B cell (primary cell): ENCODE data around the gene PDZD4. TPM values are rescaled to one million over a fixed set of nuclear protein-coding genes. Genes with fewer than 3 reads are reported as not detected.

Experiments
- ATAC-seq: fragments of 200-7000 bp; cut with Tn5 transposase; one replicate; pipeline ENCODE4 v1.10.0; 2021; ENCODE audit warnings: low read depth, mild to moderate bottlenecking, moderate number of reproducible peaks, moderate library complexity
- CTCF ChIA-PET: fragments of 350-600 bp; sonication (Branson Sonifier 250); formaldehyde crosslinking; loops from one replicate; lab custom pipeline; 2021; ENCODE audit warnings: antibody characterized with exemption, inconsistent platforms; lab: Charles Lee
- POLR2A ChIA-PET: fragments of 350-600 bp; sonication (Branson Sonifier 250); formaldehyde crosslinking; loops from one replicate; lab custom pipeline; 2021; ENCODE audit warnings: antibody characterized with exemption; lab: Charles Lee
- DNase-seq: peaks from one replicate; pipeline ENCODE4 v3.0.0; 2013
- H2AFZ ChIP-seq: 2 replicates; pipeline ENCODE4 v1.6.1; 2012; ENCODE audit warnings: mild to moderate bottlenecking, low read depth, low read length; ENCODE audit not compliant: insufficient read depth, poor library complexity, severe bottlenecking
- H3K27ac ChIP-seq, 2 donors: 1 replicate in 1 of 2; 2 replicates in 1 of 2; pipeline ENCODE4 v1.5.1; 2012 to 2013; ENCODE audit warnings: low read length in 2 of 2, mild to moderate bottlenecking in 2 of 2, moderate library complexity in 1 of 2
- H3K27me3 ChIP-seq, 4 experiments: fragments of 200-600 bp in 1 of 4; sonication (generic) in 1 of 4; replicated peaks in 1 of 4; 1 replicate in 2 of 4; 2 replicates in 2 of 4; pipeline versions ENCODE4 v1.6.1 to v1.7.0; 2013 to 2016; ENCODE audit warnings: low read length in 3 of 4, mild to moderate bottlenecking in 2 of 4, mixed read lengths in 1 of 4, moderate library complexity in 1 of 4; ENCODE audit not compliant: insufficient read depth in 4 of 4, control insufficient read depth in 3 of 4; ENCODE audit errors: control extremely low read depth in 1 of 4
- H3K36me3 ChIP-seq, 2 experiments: replicated peaks in 1 of 2; 1 replicate in 1 of 2; 2 replicates in 1 of 2; pipeline versions ENCODE4 v1.6.1 to v1.7.1; 2013; ENCODE audit warnings: low read length in 1 of 2; ENCODE audit not compliant: insufficient read depth in 2 of 2, control insufficient read depth in 1 of 2; ENCODE audit errors: control extremely low read depth in 1 of 2, extremely low read depth in 1 of 2
- H3K4me1 ChIP-seq, 2 donors: fragments of 200-600 bp in 1 of 2; sonication (generic) in 1 of 2; 1 replicate in 1 of 2; 2 replicates in 1 of 2; pipeline versions ENCODE4 v1.5.1 to v1.6.1; 2013 to 2017; ENCODE audit warnings: low read length in 2 of 2; ENCODE audit not compliant: control insufficient read depth in 2 of 2, insufficient read depth in 2 of 2
- H3K4me2 ChIP-seq: replicated peaks from 2 replicates; pipeline ENCODE3; 2012; ENCODE audit warnings: mild to moderate bottlenecking, low read depth, low read length; ENCODE audit not compliant: poor library complexity, severe bottlenecking
- H3K4me3 ChIP-seq, 5 experiments: fragments of 200-600 bp in 1 of 5; sonication (generic) in 1 of 5; 1 replicate in 3 of 5; 2 replicates in 2 of 5; pipeline versions ENCODE4 v1.5.1 to v1.7.0; 2011 to 2016; ENCODE audit warnings: low read length in 4 of 5, mild to moderate bottlenecking in 4 of 5, low read depth in 2 of 5, control low read depth in 1 of 5, moderate library complexity in 1 of 5; ENCODE audit not compliant: insufficient read depth in 1 of 5; ENCODE audit errors: control extremely low read depth in 1 of 5, extremely low read depth in 1 of 5
- H3K79me2 ChIP-seq: fragments of 200-600 bp; sonication (generic); one replicate; pipeline ENCODE4 v1.6.0; 2016; ENCODE audit warnings: low read length; ENCODE audit not compliant: control insufficient read depth, insufficient read depth
- H3K9ac ChIP-seq: fragments of 200-600 bp; sonication (generic); 2 replicates; pipeline ENCODE4 v1.6.1; 2017; ENCODE audit warnings: mild to moderate bottlenecking, low read length, moderate library complexity
- H3K9me3 ChIP-seq, 3 donors: one replicate each; pipeline versions ENCODE4 v1.6.1 to v1.7.1; 2013; ENCODE audit warnings: low read length in 2 of 3; ENCODE audit not compliant: control insufficient read depth in 2 of 3, insufficient read depth in 1 of 3; ENCODE audit errors: control extremely low read depth in 1 of 3
- H4K20me1 ChIP-seq: 2 replicates; pipeline ENCODE4 v1.6.0; 2012; ENCODE audit warnings: mild to moderate bottlenecking, low read length; ENCODE audit not compliant: insufficient read depth, control insufficient read depth, poor library complexity, severe bottlenecking
- H3K27ac Mint-ChIP-seq: one replicate; pipeline ENCODE4 v1.8.0; 2021; ENCODE audit warnings: mixed read lengths
- H3K27me3 Mint-ChIP-seq: one replicate; pipeline ENCODE4 v1.8.0; 2021; ENCODE audit warnings: mixed read lengths
- H3K4me1 Mint-ChIP-seq: one replicate; pipeline ENCODE4 v1.8.0; 2021; ENCODE audit warnings: mixed read lengths
- H3K4me3 Mint-ChIP-seq: one replicate; pipeline ENCODE4 v1.8.0; 2021; ENCODE audit warnings: mixed read lengths
- H3K9me3 Mint-ChIP-seq: one replicate; pipeline ENCODE4 v1.8.0; 2022; ENCODE audit warnings: mixed read lengths; ENCODE audit not compliant: insufficient read depth
- EZH2 ChIP-seq: IDR thresholded peaks from 2 replicates; pipeline ENCODE4 v1.6.1; 2012; ENCODE audit warnings: borderline replicate concordance, low read depth, mild to moderate bottlenecking, moderate library complexity, low read length; ENCODE audit not compliant: insufficient read depth, poor library complexity, severe bottlenecking
- WGBS: methylation state at CpG from one replicate; pipeline ENCODE4 v1.1.5; 2013; ENCODE audit warnings: missing lambda C conversion rate; ENCODE audit not compliant: insufficient coverage; 5-methylcytosine and 5-hydroxymethylcytosine counted together
- intact Hi-C: fragments of 100-400 bp; cut with micrococcal nuclease; formaldehyde crosslinking; loops from one replicate; pipeline ENCODE4 v1.10.0; 2022
- polyA plus RNA-seq: library from polyadenylated mRNA; depleted of rRNA; stranded (reverse); fragments of >200 nt; gene quantifications from 2 replicates; pipeline ENCODE4 v1.2.3, GENCODE V29; 2012
- total RNA-seq, 2 donors: library from RNA; stranded (reverse); fragments of 120-200 nt in 1 of 2; gene quantifications; 1 replicate in 1 of 2; 2 replicates in 1 of 2; pipeline versions ENCODE4 v1.2.3 to v1.2.4, GENCODE V29; 2013 to 2022
- TF ChIP-seq, protein P1 (sequence below): fragments of 200-600 bp; IDR thresholded peaks from one replicate; pipeline ENCODE4 v1.8.0; 2022; ENCODE audit warnings: antibody characterized with exemption, mild to moderate bottlenecking

Gene PDZD4
- total and polyA plus RNA-seq, 2 donors (not counting 1 experiment from before 2014, with no cell fraction given), result 0.36 TPM; not detected in 1

DNA sequence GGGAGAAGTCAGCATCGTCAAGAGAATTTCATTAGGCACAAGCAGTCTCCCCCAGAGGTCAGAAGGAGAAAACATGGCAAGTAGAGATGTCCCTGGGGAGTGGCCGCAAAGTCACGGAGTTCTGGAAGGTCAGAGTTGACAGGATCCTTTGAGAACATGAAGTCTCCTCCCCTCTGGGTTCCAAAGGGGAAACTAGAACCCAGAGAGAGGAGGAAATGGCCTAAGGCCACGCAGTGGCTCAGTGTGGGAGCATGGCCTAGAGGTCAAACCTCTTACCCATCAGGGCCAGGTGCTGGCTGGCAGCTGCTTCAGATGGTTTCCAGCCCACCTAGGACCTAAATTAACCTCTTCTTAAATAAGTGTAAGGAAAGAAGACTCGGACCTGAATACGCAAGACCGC lies 37.1 kb downstream of the PDZD4 start:
- peaks cover 16 to 24% of the 10 kb centered on the region in 2 donors for H3K4me1 ChIP-seq
- no CpG with 5 or more reads among the region's 7 CpGs for WGBS
- Mint-ChIP-seq H3K27ac (peak overlapping the region; percentile 85), H3K4me1 (peaks cover 30% of the 10 kb centered on the region), H3K4me3 (peak overlapping the region; percentile 93), H3K9me3 (no peaks in the 10 kb centered on the region), H3K27me3 (no peaks in the 10 kb centered on the region)
- peak overlapping the region; percentile 81 for H3K4me2 ChIP-seq
- H3K36me3 ChIP-seq, result peaks cover 0 to 13% of the 10 kb centered on the region in 2 experiments
- DNase-seq, result no peak
- H3K9ac ChIP-seq, result peak overlapping the region; percentile 78
- no peak for ATAC-seq
- no peak for TF ChIP-seq EZH2
- TF ChIP-seq, protein P1, sequence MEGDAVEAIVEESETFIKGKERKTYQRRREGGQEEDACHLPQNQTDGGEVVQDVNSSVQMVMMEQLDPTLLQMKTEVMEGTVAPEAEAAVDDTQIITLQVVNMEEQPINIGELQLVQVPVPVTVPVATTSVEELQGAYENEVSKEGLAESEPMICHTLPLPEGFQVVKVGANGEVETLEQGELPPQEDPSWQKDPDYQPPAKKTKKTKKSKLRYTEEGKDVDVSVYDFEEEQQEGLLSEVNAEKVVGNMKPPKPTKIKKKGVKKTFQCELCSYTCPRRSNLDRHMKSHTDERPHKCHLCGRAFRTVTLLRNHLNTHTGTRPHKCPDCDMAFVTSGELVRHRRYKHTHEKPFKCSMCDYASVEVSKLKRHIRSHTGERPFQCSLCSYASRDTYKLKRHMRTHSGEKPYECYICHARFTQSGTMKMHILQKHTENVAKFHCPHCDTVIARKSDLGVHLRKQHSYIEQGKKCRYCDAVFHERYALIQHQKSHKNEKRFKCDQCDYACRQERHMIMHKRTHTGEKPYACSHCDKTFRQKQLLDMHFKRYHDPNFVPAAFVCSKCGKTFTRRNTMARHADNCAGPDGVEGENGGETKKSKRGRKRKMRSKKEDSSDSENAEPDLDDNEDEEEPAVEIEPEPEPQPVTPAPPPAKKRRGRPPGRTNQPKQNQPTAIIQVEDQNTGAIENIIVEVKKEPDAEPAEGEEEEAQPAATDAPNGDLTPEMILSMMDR, result no peak
- peak overlapping the region; percentile 84 for H2AFZ ChIP-seq
- ChIA-PET CTCF (interaction anchor here (2.6 kb wide), 1 partner anchor 130 kb away, joined by 9 read pairs; no protein-coding TSS in a partner anchor), POLR2A (interaction anchor here (1.5 kb wide), 1 partner anchor 132 kb away, joined by 11 read pairs; no protein-coding TSS in a partner anchor)
- peaks cover 61% of the 10 kb centered on the region for H3K79me2 ChIP-seq
- H3K9me3 ChIP-seq, result no peaks in the 10 kb centered on the region
- peak overlapping the region; percentile 43 to 80 (median 70) for H3K4me3 ChIP-seq
- peaks cover 8% of the 10 kb centered on the region for H4K20me1 ChIP-seq
- intact Hi-C loops, result no loop called here
- peak overlapping the region; percentile 87 to 90 for H3K27ac ChIP-seq
- H3K27me3 ChIP-seq, result no peaks in the 10 kb centered on the region

DNA sequence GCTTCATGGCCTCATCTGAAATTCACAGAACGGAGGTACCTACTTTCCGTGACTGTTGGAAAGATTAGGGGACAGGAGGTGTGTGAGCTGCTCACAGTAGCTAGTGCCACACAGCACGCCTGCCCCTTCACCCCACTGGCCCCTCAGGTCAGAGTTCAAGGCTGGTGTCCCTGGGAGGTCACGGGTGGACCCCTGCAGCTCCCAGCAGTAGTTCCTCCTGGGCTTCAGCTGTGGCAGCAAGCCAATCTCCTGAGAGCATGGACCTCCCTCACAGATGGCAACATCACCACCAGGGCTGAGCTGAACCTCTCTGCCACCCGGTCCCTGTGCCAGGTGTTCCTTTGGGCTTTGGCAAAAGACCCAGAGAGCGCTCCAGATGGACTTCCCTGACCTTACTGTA lies 38.0 kb downstream of the PDZD4 start:
- Histone ChIP-seq H3K9me3 (no peaks in the 10 kb centered on the region), H3K4me1 (peaks cover 16 to 24% of the 10 kb centered on the region in 2 donors), H3K79me2 (peaks cover 61% of the 10 kb centered on the region), H3K4me3 (no peak overlapping the region), H3K27ac (no peak overlapping the region), H4K20me1 (peaks cover 8% of the 10 kb centered on the region), H2AFZ (no peak overlapping the region), H3K4me2 (peak overlapping the region; percentile 81), H3K36me3 (peaks cover 0 to 18% of the 10 kb centered on the region in 2 experiments), H3K9ac (no peak overlapping the region), H3K27me3 (no peaks in the 10 kb centered on the region)
- Mint-ChIP-seq H3K27me3 (no peaks in the 10 kb centered on the region), H3K27ac (no peak overlapping the region), H3K4me3 (peak overlapping the region; percentile 93), H3K9me3 (no peaks in the 10 kb centered on the region), H3K4me1 (peaks cover 30% of the 10 kb centered on the region)
- ATAC-seq (no peak), DNase-seq (no peak)
- ChIA-PET CTCF (interaction anchor here (2.6 kb wide), 1 partner anchor 131 kb away, joined by 9 read pairs; no protein-coding TSS in a partner anchor), POLR2A (no interaction called here)
- TF ChIP-seq EZH2, result no peak
- TF ChIP-seq, protein P1, result no peak
- 100% methylated on average over 2 of the region's 6 CpGs for WGBS
- intact Hi-C loops, result no loop called here
